ENCODE data around the gene ZSWIM4.

GRCh38 chr19:13795595-13796300, 505 bp downstream of the ZSWIM4 start:
- TF ChIP-seq SRSF1 (optimal IDR thresholded peaks at IDR 0.05; ENCODE audit: low read depth, low read length), result no peak
- TF ChIP-seq SMARCC2 (IDR thresholded peaks at IDR 0.05), result no peak
- no peak for TF ChIP-seq ZNF557 (CRISPR knock-in tag; IDR thresholded peaks at IDR 0.05)
- TF ChIP-seq ATF5 (CRISPR knock-in tag; IDR thresholded peaks at IDR 0.05; ENCODE audit: low read depth), result no peak
- TF ChIP-seq GLI4 (CRISPR knock-in tag; IDR thresholded peaks at IDR 0.05; ENCODE audit: borderline replicate concordance), result no peak
- no peak for TF ChIP-seq DMAP1 (CRISPR knock-in tag; IDR thresholded peaks at IDR 0.05)
- TF ChIP-seq ETV5 (CRISPR knock-in tag; IDR thresholded peaks at IDR 0.05; ENCODE audit: borderline replicate concordance), result no peak
- no peak for TF ChIP-seq TAF1 (CRISPR knock-in tag; IDR thresholded peaks at IDR 0.05)
- no peak for TF ChIP-seq TERF1 (CRISPR knock-in tag; IDR thresholded peaks at IDR 0.05)
- TF ChIP-seq SP140L (CRISPR knock-in tag; IDR thresholded peaks at IDR 0.05; ENCODE audit: borderline replicate concordance), result no peak
- no peak for TF ChIP-seq SKIL (CRISPR knock-in tag; IDR thresholded peaks at IDR 0.05; ENCODE audit: borderline replicate concordance)
- no peak for TF ChIP-seq CTCF (CRISPR knock-in tag; IDR thresholded peaks at IDR 0.05)
- TF ChIP-seq NR2C2 (CRISPR knock-in tag; IDR thresholded peaks at IDR 0.05; ENCODE audit: borderline replicate concordance), result no peak
